Measurements from ENCODE around the gene CACNG5. TPM values are rescaled to one million over a fixed set of nuclear protein-coding genes. Genes with fewer than 3 reads are reported as not detected.

The CACNG5 gene
- total RNA-seq, 2 experiments from 2014 or later = not detected

DNA sequence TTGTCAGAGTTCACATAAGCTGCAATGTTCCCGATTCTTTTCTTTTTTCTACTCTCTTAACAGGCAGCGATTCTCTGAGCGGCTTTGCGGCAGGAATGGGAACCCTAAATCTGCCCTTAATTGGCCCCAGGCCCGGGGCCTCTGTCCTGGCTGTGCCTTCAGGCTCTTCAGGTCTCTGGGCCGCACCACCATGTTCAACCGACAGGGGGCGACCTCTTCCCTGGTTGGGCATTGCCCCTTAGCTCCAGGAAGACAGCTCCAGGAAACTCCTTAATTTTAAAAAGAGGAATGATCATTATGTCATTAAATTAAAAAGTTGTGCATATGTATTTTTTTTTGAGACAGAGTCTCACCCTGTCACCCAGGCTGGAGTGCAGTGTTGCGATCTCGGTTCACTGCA is 20.3 kb downstream of the CACNG5 start:
- ChIA-PET CTCF (interaction anchor here (0.7 to 1.2 kb wide), 3 partner anchors 10 to 683 kb away, joined by 3 to 5 read pairs (median 4); no protein-coding TSS in a partner anchor), POLR2A (no interaction called here)
- Mint-ChIP-seq H3K4me3 (no peak overlapping the region), H3K36me3 (ENCODE audit: low read depth) (no peaks in the 10 kb centered on the region), H3K4me1 (no peaks in the 10 kb centered on the region), H3K27ac (no peak overlapping the region), H3K9me3 (ENCODE audit: low read depth) (peaks cover 3% of the 10 kb centered on the region), H3K27me3 (no peaks in the 10 kb centered on the region)
- ATAC-seq (no peak), DNase-seq (peak; percentile 72)
- intact Hi-C loops (cut with DNase I, micrococcal nuclease) = loop anchor here in 1 of 2 experiments (2.0 kb wide), 1 partner anchor 68 kb away; no protein-coding TSS in a partner anchor

DNA sequence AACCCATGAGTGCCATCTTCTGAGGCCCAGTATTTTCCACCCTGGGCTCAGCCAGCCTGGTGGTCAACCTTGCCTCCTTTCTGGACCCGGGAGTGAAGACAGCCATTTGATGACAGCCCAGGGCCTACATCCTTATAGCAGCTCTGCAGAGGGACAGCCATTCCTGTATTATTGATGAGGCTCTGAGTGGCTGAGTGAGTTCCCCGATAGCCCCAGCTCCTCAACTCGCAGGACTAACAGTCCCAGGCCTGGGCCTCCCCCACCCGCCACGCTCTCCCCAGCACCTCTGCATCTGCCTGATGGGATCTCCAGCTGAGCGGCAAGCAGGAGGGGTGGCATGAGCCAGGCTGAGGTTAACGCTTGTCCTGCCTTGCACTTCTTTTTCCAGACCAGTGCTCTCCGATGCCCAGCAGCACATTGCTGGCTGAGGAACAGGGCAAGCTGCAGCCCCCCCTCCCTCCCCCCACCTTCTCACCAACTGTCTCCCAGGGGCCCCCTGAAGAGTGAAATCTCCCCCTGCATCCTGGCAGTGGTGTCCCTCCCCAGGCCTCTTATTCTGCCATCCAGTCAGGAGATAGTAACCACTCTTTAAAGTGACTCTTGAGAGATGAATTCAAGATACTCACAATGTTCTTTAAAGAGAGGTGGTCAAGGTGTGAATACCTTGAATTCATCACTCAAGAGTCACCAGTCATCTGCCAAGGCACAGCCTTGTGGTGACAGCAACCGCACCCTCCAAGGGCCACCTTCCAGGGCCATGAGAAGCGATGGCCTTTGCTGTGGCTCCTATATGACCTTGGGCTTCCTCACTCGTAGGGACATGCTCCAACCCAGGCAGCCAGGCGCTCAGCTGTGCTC is 23.5 kb downstream of the CACNG5 start:
- H3K9me3 Mint-ChIP-seq (ENCODE audit: low read depth) = peaks cover 6% of the 10 kb centered on the region
- POLR2A ChIA-PET = no interaction called here
- H3K36me3 Mint-ChIP-seq (ENCODE audit: low read depth) = no peaks in the 10 kb centered on the region
- no peaks in the 10 kb centered on the region for H3K4me1 Mint-ChIP-seq
- no peak overlapping the region for H3K27ac Mint-ChIP-seq
- ATAC-seq (no peak), DNase-seq (no peak)
- CTCF ChIA-PET = interaction anchor here (0.7 kb wide), 1 partner anchor 418 kb away, joined by 3 read pairs; no protein-coding TSS in a partner anchor
- peaks cover 5% of the 10 kb centered on the region for H3K27me3 Mint-ChIP-seq
- intact Hi-C loops (cut with DNase I, micrococcal nuclease) = no loop called here
- no peak overlapping the region for H3K4me3 Mint-ChIP-seq

DNA sequence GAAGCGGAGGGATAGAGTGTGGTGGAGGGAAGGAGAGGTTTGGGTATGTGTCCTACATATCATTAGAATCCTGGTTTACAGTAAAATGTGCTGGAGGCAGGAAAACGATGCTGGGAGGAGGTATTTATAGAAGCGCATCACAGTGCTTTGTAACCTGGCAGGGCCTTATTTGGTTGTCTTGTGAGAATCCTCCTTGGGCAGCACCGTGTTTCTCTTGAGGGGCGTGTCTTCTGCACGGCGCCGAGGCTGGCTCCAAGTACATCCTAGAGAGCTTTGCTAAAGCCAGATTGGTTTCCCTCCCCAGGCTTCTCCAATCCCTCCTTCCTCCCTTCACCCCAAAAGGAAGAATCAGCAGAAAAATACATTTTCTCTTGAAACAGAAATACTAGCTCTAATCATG is 24.4 kb downstream of the CACNG5 start:
- ATAC-seq (no peak), DNase-seq (no peak)
- intact Hi-C loops (cut with DNase I, micrococcal nuclease) = no loop called here
- H3K4me3 Mint-ChIP-seq = no peak overlapping the region
- H3K4me1 Mint-ChIP-seq = no peaks in the 10 kb centered on the region
- H3K27ac Mint-ChIP-seq = no peak overlapping the region
- H3K36me3 Mint-ChIP-seq (ENCODE audit: low read depth) = no peaks in the 10 kb centered on the region
- H3K27me3 Mint-ChIP-seq = peaks cover 9% of the 10 kb centered on the region
- ChIA-PET POLR2A (no interaction called here), CTCF (interaction anchor here (0.6 to 1.0 kb wide), 3 partner anchors 8 to 71 kb away, joined by 3 read pairs; no protein-coding TSS in a partner anchor)
- H3K9me3 Mint-ChIP-seq (ENCODE audit: low read depth) = peaks cover 6% of the 10 kb centered on the region

DNA sequence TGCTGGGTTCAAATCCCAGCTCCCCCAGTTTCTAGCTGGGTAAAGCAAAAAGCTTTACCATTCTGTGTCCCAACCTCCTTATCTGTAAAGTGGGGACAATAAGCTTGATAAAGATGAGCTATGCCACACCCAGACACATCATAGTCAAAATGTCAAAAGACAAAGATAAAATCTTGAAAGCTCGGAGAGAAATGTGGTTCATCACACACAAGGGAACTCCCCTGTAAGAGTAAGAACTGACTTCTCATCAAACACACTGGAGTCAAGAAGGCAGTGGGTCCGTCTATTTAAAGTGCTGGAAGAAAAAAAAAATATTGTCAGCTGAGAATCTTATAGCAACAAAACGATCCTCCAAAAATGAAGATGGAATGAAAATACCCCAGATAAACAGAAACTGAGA is 25.3 kb downstream of the CACNG5 start:
- intact Hi-C loops (cut with DNase I, micrococcal nuclease) = no loop called here
- ChIA-PET POLR2A (no interaction called here), CTCF (interaction anchor here (0.6 to 1.0 kb wide), 3 partner anchors 9 to 134 kb away, joined by 3 read pairs; no protein-coding TSS in a partner anchor)
- DNase-seq (no peak), ATAC-seq (peak; percentile 65)
- H3K27me3 Mint-ChIP-seq = peaks cover 9% of the 10 kb centered on the region
- H3K4me3 Mint-ChIP-seq = no peak overlapping the region
- H3K9me3 Mint-ChIP-seq (ENCODE audit: low read depth) = peaks cover 2% of the 10 kb centered on the region
- H3K27ac Mint-ChIP-seq = no peak overlapping the region
- no peaks in the 10 kb centered on the region for H3K36me3 Mint-ChIP-seq (ENCODE audit: low read depth)
- H3K4me1 Mint-ChIP-seq = no peaks in the 10 kb centered on the region

DNA sequence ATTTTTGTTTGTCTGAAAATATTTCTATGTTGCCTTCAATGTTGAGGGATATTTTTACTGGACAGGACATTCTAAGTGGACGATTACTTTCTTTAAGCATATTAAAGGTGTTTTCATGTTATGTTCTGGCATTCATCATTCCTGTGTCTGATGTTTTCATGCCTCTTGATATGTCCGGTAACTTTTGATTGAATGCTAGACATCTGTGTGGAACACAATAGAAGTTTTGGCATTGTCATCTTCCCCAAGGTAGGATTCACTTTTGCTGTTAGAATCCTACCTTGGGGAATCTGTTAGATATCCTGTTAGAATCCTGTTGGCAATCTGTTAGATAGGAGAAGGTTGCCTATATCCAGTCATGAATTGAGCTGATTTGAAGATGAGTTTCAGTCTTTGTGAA is 28.9 kb downstream of the CACNG5 start:
- ChIA-PET POLR2A (no interaction called here), CTCF (interaction anchor here (1.2 kb wide), 1 partner anchor 138 kb away, joined by 3 read pairs; no protein-coding TSS in a partner anchor)
- ATAC-seq = no peak
- Mint-ChIP-seq H3K27ac (no peak overlapping the region), H3K9me3 (ENCODE audit: low read depth) (peaks cover 5% of the 10 kb centered on the region), H3K36me3 (ENCODE audit: low read depth) (no peaks in the 10 kb centered on the region), H3K4me3 (no peak overlapping the region), H3K4me1 (no peaks in the 10 kb centered on the region), H3K27me3 (peaks cover 17% of the 10 kb centered on the region)
- no peak for DNase-seq
- intact Hi-C loops (cut with DNase I, micrococcal nuclease) = no loop called here

DNA sequence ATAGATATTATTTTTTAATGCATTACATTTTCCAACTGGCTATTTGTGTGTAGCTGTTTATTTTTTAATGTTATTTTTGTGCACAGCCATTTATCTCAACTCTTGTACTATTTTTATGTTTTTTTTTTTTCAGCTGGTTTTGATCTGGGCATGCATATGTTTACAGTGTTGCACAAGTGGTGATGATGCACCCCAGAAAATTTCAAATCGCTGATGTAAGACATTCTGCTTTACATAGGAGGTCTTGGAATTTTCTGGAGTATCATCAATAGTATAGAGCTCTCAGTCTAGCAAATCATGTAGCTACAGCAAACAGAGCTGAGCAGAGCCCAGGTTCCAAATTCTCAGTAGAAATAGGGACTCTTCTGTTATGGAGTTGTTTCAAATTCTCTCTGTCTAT is 30.2 kb downstream of the CACNG5 start:
- ATAC-seq = no peak
- intact Hi-C loops (cut with DNase I, micrococcal nuclease) = no loop called here
- peaks cover 5% of the 10 kb centered on the region for H3K9me3 Mint-ChIP-seq (ENCODE audit: low read depth)
- ChIA-PET POLR2A (no interaction called here), CTCF (interaction anchor here (0.7 to 1.2 kb wide), 2 partner anchors 9 to 139 kb away, joined by 3 read pairs; no protein-coding TSS in a partner anchor)
- H3K27me3 Mint-ChIP-seq = peaks cover 21% of the 10 kb centered on the region
- H3K36me3 Mint-ChIP-seq (ENCODE audit: low read depth) = no peaks in the 10 kb centered on the region
- no peaks in the 10 kb centered on the region for H3K4me1 Mint-ChIP-seq
- no peak for DNase-seq
- H3K27ac Mint-ChIP-seq = no peak overlapping the region
- H3K4me3 Mint-ChIP-seq = no peak overlapping the region

DNA sequence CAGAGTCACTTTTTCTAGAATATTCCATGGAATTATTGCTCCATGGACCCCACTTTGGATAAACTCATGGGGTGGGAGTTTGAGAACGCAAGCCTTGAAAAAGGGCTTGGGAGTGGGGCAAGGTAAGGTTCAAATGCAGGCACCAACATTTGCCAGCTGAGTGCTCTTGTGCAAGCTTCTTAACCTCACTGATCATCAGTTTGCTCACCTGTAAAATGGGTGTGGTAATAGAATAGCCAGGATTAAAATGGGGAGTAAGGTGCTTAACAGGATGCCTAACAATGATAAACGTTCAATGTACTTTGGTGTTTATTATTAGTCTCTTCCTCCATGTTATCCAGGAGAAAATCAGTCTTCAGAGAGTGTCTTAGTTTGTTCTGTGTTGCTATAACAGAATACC is 39.0 kb downstream of the CACNG5 start:
- H3K4me3 Mint-ChIP-seq = no peak overlapping the region
- H3K27ac Mint-ChIP-seq = no peak overlapping the region
- DNase-seq (no peak), ATAC-seq (no peak)
- intact Hi-C loops (cut with DNase I, micrococcal nuclease) = no loop called here
- no peaks in the 10 kb centered on the region for H3K4me1 Mint-ChIP-seq
- no peaks in the 10 kb centered on the region for H3K36me3 Mint-ChIP-seq (ENCODE audit: low read depth)
- peaks cover 8% of the 10 kb centered on the region for H3K27me3 Mint-ChIP-seq
- POLR2A ChIA-PET = no interaction called here
- no peaks in the 10 kb centered on the region for H3K9me3 Mint-ChIP-seq (ENCODE audit: low read depth)
- CTCF ChIA-PET = interaction anchor here (0.5 kb wide), 1 partner anchor 9 kb away, joined by 3 read pairs; no protein-coding TSS in a partner anchor

DNA sequence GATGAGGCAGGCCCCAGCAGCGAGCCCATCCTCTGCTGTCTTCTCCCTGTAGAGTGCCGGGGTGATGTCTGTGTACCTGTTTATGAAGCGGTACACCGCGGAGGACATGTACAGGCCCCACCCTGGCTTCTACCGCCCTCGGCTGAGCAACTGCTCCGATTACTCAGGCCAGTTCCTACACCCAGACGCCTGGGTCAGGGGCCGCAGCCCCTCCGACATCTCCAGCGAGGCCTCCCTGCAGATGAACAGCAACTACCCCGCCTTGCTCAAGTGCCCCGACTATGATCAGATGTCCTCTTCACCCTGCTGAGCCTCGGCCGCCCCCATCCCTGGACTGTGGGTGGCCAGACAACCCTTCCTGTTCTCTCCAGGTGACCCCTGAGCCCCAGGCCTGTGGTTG is 50.0 kb downstream of the CACNG5 start:
- no peak for ATAC-seq
- Mint-ChIP-seq H3K4me1 (no peaks in the 10 kb centered on the region), H3K27me3 (no peaks in the 10 kb centered on the region), H3K4me3 (no peak overlapping the region), H3K27ac (no peak overlapping the region), H3K36me3 (ENCODE audit: low read depth) (no peaks in the 10 kb centered on the region), H3K9me3 (ENCODE audit: low read depth) (peaks cover 3% of the 10 kb centered on the region)
- intact Hi-C loops (cut with DNase I, micrococcal nuclease) = no loop called here
- CTCF ChIA-PET = no interaction called here
- no peak for DNase-seq
- POLR2A ChIA-PET = no interaction called here

DNA sequence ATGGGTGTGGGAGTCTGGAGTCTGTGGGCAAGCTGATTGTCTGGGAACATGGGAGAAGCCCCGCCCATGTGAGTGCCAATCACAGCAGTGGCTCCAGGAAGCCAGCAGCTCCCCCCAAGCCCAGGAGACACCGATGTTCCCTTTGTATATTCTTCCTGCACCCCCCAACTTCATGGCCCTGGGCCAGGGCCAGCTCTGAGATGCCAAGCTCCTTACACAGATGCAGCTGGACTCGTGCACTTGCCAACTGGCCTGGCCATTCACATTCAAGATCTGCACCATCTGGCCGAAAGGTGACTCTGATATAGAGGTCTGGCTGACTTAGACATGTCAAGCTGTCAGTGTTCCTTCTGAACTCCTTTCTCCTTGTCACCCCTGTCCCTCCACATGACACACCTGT is 50.5 kb downstream of the CACNG5 start:
- H3K4me3 Mint-ChIP-seq = no peak overlapping the region
- no peak for ATAC-seq

DNA sequence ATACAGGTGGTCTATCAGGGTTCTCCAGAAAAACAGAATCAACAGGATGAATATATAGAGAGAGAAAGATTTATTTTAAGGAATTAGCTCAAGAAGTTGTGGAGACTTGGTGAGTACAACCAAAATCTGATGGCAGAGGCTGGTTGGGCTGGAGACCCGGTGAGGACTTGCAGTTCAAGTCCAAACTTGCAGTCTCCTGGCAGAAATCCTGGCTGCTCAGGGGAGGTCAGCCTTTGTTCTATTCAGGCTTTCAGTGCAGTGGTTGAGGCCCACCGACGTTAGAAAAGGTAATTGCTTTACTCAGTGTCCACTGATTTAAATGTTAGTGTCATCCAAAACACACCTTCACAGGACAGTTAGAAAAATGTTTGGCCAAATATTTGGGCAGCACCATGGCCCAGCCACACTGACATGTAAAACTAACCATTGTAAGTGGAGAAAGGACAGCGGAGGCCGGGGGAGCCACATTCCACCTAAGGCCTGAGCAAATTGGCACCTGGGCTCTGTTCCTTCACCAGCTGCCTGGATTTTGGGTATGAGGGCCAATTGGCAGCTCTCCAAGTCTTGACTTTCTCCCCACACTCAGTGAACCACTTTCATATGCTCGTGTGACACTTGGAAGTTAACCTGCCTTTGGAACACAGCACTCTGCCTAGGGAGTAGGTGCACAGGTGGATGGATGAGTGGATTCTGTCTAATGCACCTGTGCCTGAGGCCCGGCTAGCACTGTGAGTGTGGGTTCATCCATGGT is 54.7 kb downstream of the CACNG5 start:
- DNase-seq (no peak), ATAC-seq (no peak)
- no peak overlapping the region for H3K27ac Mint-ChIP-seq
- H3K4me1 Mint-ChIP-seq = no peaks in the 10 kb centered on the region
- H3K9me3 Mint-ChIP-seq (ENCODE audit: low read depth) = no peaks in the 10 kb centered on the region
- H3K36me3 Mint-ChIP-seq (ENCODE audit: low read depth) = no peaks in the 10 kb centered on the region
- intact Hi-C loops (cut with DNase I, micrococcal nuclease) = no loop called here
- no peaks in the 10 kb centered on the region for H3K27me3 Mint-ChIP-seq
- H3K4me3 Mint-ChIP-seq = no peak overlapping the region
- ChIA-PET CTCF (interaction anchor here (0.7 kb wide), 1 partner anchor 241 kb away, joined by 3 read pairs; no protein-coding TSS in a partner anchor), POLR2A (no interaction called here)

More for the DNA sequence above, 50.5 kb downstream of the CACNG5 start:
- no peaks in the 10 kb centered on the region for H3K4me1 Mint-ChIP-seq
- H3K36me3 Mint-ChIP-seq (ENCODE audit: low read depth) = no peaks in the 10 kb centered on the region
- ChIA-PET CTCF (no interaction called here), POLR2A (no interaction called here)
- no peak overlapping the region for H3K27ac Mint-ChIP-seq
- no peaks in the 10 kb centered on the region for H3K27me3 Mint-ChIP-seq
- intact Hi-C loops (cut with DNase I, micrococcal nuclease) = no loop called here
- DNase-seq = no peak
- peaks cover 2% of the 10 kb centered on the region for H3K9me3 Mint-ChIP-seq (ENCODE audit: low read depth)

DNA sequence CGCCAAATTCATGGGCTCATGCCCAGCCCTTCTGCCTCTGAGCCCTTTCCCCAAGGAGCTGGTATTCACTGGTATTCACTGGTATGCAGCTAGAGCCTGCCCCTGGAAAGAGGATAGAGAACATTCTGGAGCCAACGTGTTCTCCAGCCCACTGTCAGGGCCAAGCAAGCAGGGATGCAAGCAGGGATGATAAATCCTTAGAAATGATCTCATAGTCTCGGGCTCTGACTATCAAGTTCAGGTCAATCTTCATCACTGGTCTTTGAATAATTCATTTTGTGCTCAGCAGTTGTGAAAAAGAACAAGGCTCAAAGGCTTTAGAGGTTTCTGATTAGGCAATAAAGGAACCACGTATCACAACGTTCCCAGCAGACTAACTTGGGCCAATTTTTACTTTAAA is 57.3 kb downstream of the CACNG5 start:
- CTCF ChIA-PET = no interaction called here
- DNase-seq (no peak), ATAC-seq (no peak)
- no peaks in the 10 kb centered on the region for H3K36me3 Mint-ChIP-seq (ENCODE audit: low read depth)
- H3K27ac Mint-ChIP-seq = no peak overlapping the region
- H3K4me3 Mint-ChIP-seq = no peak overlapping the region
- H3K9me3 Mint-ChIP-seq (ENCODE audit: low read depth) = no peaks in the 10 kb centered on the region
- intact Hi-C loops (cut with DNase I, micrococcal nuclease) = no loop called here
- no peaks in the 10 kb centered on the region for H3K4me1 Mint-ChIP-seq
- POLR2A ChIA-PET = interaction anchor here (0.6 kb wide), 1 partner anchor 135 kb away, joined by 7 read pairs; no protein-coding TSS in a partner anchor
- peaks cover 4% of the 10 kb centered on the region for H3K27me3 Mint-ChIP-seq
